GM10847 (cell line): ENCODE measurements around the gene PPP1R12A.

Experiments
- POLR2A ChIP-seq: IDR thresholded peaks from 2 replicates; pipeline ENCODE4 v1.6.1; 2011; ENCODE audit not compliant: insufficient read length; ENCODE audit errors: extremely low read depth

PPP1R12A gene

DNA sequence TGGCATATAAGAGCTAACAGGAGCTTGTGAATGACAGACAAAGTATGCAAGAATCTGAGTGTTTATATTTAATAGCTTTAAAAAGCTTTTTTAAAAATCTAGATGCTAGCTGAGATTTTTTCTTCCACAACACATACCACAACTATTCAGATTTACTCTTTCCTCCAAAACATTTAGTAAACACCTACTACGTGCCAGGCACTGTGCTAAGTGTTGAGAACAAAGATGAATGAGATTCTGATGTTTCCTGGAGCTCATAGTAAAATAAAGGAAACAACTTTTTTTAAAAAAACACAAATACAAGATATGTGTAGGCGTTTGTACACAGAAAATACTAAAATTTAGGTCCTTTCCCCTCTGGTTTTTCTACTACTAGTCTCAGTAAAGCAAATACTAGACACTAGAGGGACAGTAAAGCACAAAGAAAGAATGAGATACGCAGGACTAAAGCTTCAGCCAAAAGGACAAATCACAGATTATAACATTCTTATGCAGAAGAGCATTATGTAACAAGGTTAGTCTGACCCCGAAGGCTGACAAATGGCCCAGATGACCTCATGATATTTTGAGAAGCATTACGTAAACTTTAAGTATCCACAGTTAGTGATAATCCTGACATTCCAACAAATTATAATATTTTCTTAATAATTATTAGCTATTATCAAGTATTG is 165.6 kb downstream of the PPP1R12A start:
- no peak for TF ChIP-seq POLR2A

DNA sequence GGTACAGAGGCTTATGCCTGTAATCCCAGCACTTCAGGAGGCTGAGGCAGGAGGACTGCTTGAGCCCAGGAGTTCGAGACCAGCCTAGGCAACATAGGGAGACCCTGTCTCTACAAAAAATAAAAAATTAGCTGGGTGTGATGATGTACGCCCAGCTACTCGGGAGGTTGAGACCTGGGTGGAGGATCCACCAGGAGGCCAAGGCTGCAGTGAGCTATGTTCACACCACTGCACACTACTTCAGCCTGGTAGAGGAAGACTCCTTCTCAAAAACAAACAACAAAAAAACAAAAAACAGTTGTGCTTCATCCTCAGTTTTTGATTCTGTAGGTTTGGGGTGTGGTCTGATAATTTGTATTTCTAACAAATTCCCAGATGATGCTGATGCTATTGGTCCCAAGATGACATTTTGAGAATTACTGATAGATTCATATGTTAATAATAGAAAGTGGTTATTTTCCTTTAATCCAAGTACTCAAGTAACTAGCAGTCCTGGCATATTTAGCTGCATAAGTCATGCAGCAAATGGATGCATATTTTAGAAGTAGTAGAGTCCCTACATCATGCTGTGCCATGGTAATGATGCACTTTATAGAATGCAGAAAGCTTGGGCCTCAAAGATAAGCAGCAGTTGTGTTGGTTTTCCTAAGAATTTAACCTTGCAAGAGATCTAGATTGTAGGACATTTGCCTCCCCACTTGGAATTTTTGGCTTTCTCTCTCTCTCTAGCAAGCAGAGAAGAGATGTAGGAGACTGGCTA is 168.0 kb downstream of the PPP1R12A start:
- no peak for TF ChIP-seq POLR2A

DNA sequence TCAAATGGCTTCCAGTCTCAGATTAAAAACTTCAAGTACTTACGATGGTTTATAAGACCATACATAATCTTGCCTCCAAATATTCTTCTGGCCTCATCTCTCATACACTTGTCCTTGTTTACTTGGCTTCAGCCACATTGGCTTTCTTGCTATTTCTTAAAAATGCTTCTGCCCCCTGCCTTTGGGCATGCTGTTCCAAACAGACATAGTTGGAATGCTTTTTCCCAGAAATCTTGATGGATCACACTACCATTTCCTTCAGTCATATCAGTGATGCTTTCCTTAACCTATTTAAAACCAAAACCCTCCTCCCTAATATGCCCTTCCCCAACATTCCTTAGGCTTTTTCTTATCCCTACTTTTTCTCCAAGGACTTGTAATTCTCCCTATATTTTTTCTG is 169.7 kb downstream of the PPP1R12A start:
- TF ChIP-seq POLR2A: no peak

DNA sequence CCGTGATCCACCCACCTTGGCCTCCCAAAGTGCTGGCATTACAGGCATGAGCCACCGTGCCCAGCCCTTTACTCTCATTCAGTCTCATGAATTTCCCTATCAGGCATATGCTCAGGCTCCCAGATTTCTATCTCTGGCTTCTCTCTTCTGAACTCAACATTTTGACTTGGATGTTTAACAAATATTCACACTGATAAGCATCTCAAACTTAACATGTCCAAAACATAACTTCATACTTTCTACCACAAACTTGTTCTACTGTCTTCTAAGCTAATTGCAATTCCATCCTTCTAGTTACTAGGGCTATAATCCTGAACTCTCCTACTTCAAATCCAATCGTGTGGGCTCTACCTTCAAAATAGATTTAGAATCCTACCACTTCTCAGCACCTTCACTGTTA is 170.3 kb downstream of the PPP1R12A start:
- no peak for TF ChIP-seq POLR2A

- TF ChIP-seq POLR2A: no peak
Observed at GRCh38 chr12:79763766-79764452, 171.0 kb downstream of the PPP1R12A start.

DNA sequence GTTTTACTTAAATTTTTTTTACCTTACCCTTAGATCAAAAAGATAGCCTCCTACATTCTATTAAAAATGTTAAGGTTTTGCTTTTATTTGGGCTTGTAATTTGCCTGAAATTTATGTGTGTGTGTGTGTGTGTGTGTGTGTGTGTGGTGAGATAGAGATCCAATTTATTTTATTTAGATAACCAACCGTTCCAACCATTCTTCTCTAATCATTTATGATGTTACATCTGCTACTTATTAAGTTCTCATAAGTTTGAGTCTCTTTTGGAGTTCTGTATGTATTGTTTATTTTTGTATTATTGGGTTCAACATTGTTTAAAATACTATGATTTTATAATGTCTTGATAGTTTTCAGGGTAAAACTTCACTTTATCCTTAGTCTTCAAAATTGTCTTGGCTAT is 173.6 kb downstream of the PPP1R12A start:
- no peak for TF ChIP-seq POLR2A

DNA sequence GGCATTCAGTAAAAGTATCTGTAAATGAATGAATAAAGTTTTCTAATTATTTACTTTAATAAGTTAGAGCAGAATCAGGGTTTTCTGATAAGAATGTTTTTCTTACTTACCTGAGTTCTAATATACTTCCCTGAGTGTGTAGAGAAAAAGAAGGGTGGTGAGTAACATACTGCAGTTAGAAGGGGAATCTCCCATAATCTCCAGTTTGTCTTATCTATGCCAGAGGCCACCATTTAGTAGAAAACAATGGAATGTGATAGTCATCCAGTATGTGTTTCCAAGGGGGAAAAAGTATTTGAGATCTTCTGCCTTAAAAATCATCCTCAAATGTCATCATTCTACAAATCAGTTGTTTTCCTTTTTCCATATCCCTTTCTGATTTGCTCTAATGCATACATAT is 187.6 kb downstream of the PPP1R12A start:
- TF ChIP-seq POLR2A: no peak

- TF ChIP-seq POLR2A: no peak
Observed at GRCh38 chr12:79737875-79738718, 196.8 kb downstream of the PPP1R12A start.

DNA sequence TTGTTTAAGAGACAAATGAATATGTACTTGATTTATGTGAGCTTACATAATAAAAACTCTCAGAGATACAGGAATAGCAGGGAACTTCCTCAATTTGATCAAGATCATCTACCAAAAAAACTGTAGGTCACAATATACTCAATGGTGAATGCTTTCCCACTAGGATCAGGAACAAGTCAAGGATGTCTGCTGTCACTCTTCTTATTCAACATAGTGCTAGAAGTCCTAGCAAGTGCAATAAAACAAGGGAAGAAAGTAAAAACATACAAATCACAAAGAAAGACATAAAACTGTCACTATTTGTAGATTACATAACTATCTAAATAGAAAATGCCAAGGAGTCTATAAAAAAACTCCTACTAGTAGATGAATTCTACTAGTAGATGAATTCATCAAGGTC is 202.3 kb downstream of the PPP1R12A start:
- TF ChIP-seq POLR2A: no peak

- TF ChIP-seq POLR2A: no peak
Observed at GRCh38 chr12:79725987-79726386, 208.9 kb downstream of the PPP1R12A start.
